NOMO-1 treated with DMSO at 0.1 percent for 48 hours (cell line): ENCODE data around the gene RAB11FIP4.

Experiments
- DNase-seq: peaks from one replicate; lab custom pipeline; 2025; ENCODE audit not compliant: unreplicated experiment; lab: John Stamatoyannopoulos, UW

RAB11FIP4 gene

GRCh38 chr17:31561469-31562375 lies 170.2 kb downstream of the RAB11FIP4 start:
- peak; percentile 73 for DNase-seq

- no peak for DNase-seq
These were observed 170.9 kb downstream of the RAB11FIP4 start for GRCh38 chr17:31562376-31562840.

GRCh38 chr17:31564291-31564690 lies 172.8 kb downstream of the RAB11FIP4 start:
- DNase-seq = no peak

GRCh38 chr17:31564883-31565301 lies 173.4 kb downstream of the RAB11FIP4 start:
- no peak for DNase-seq

GRCh38 chr17:31565652-31566051 lies 174.2 kb downstream of the RAB11FIP4 start:
- DNase-seq = no peak

- DNase-seq = no peak
These were observed 174.9 kb downstream of the RAB11FIP4 start for GRCh38 chr17:31566247-31566991.

- no peak for DNase-seq
These were observed 175.5 kb downstream of the RAB11FIP4 start for GRCh38 chr17:31566992-31567373.

- no peak for DNase-seq
These were observed 176.6 kb downstream of the RAB11FIP4 start for GRCh38 chr17:31568121-31568520.

- no peak for DNase-seq
These were observed 177.1 kb downstream of the RAB11FIP4 start for GRCh38 chr17:31568539-31568938.

GRCh38 chr17:31570231-31570630 lies 178.8 kb downstream of the RAB11FIP4 start:
- DNase-seq = no peak

GRCh38 chr17:31570951-31571892 lies 179.7 kb downstream of the RAB11FIP4 start:
- no peak for DNase-seq

GRCh38 chr17:31572341-31572740 lies 180.9 kb downstream of the RAB11FIP4 start:
- DNase-seq = no peak

- DNase-seq = no peak
These were observed 181.6 kb downstream of the RAB11FIP4 start for GRCh38 chr17:31573047-31573446.

- DNase-seq = no peak
These were observed 182.4 kb downstream of the RAB11FIP4 start for GRCh38 chr17:31573861-31574260.

- no peak for DNase-seq
These were observed 183.0 kb downstream of the RAB11FIP4 start for GRCh38 chr17:31574458-31574857.

GRCh38 chr17:31575043-31575442 lies 183.6 kb downstream of the RAB11FIP4 start:
- DNase-seq = no peak

GRCh38 chr17:31579265-31579664 lies 187.8 kb downstream of the RAB11FIP4 start:
- no peak for DNase-seq

GRCh38 chr17:31580316-31580705 lies 188.8 kb downstream of the RAB11FIP4 start:
- peak; percentile 68 for DNase-seq

GRCh38 chr17:31580706-31581490 lies 189.4 kb downstream of the RAB11FIP4 start:
- DNase-seq = peak; percentile 41

GRCh38 chr17:31581491-31581890 lies 190.0 kb downstream of the RAB11FIP4 start:
- DNase-seq = no peak
